HL-60 (cell line): ENCODE data around the gene STXBP5.

Source experiments
- CTCF ChIP-seq: IDR thresholded peaks from one replicate; pipeline ENCODE4 v1.5.1; 2011; ENCODE audit warnings: low read length, control low read depth, inconsistent platforms; ENCODE audit not compliant: insufficient read depth
- GABPA ChIP-seq: IDR thresholded peaks from 2 replicates; pipeline ENCODE4 v1.6.1; 2012; ENCODE audit warnings: low read depth
- POLR2AphosphoS5 ChIP-seq: IDR thresholded peaks from 2 replicates; pipeline ENCODE4 v1.6.1; 2012; ENCODE audit warnings: low read depth
- SPI1 ChIP-seq: IDR thresholded peaks from 2 replicates; pipeline ENCODE4 v1.6.1; 2012; ENCODE audit warnings: low read depth, mild to moderate bottlenecking, borderline replicate concordance
- TF ChIP-seq, protein P1 (sequence below): IDR thresholded peaks from 2 replicates; pipeline ENCODE4 v1.6.1; 2012; ENCODE audit warnings: low read depth; ENCODE audit not compliant: insufficient replicate concordance

GRCh38 chr6:147184379-147184778, 19.8 kb upstream of the STXBP5 start:
- TF ChIP-seq CTCF (no peak), POLR2AphosphoS5 (no peak), GABPA (no peak), SPI1 (no peak)
- TF ChIP-seq, protein P1, sequence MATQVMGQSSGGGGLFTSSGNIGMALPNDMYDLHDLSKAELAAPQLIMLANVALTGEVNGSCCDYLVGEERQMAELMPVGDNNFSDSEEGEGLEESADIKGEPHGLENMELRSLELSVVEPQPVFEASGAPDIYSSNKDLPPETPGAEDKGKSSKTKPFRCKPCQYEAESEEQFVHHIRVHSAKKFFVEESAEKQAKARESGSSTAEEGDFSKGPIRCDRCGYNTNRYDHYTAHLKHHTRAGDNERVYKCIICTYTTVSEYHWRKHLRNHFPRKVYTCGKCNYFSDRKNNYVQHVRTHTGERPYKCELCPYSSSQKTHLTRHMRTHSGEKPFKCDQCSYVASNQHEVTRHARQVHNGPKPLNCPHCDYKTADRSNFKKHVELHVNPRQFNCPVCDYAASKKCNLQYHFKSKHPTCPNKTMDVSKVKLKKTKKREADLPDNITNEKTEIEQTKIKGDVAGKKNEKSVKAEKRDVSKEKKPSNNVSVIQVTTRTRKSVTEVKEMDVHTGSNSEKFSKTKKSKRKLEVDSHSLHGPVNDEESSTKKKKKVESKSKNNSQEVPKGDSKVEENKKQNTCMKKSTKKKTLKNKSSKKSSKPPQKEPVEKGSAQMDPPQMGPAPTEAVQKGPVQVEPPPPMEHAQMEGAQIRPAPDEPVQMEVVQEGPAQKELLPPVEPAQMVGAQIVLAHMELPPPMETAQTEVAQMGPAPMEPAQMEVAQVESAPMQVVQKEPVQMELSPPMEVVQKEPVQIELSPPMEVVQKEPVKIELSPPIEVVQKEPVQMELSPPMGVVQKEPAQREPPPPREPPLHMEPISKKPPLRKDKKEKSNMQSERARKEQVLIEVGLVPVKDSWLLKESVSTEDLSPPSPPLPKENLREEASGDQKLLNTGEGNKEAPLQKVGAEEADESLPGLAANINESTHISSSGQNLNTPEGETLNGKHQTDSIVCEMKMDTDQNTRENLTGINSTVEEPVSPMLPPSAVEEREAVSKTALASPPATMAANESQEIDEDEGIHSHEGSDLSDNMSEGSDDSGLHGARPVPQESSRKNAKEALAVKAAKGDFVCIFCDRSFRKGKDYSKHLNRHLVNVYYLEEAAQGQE = no peak
